ENCODE data around the gene SOX6.

DNA sequence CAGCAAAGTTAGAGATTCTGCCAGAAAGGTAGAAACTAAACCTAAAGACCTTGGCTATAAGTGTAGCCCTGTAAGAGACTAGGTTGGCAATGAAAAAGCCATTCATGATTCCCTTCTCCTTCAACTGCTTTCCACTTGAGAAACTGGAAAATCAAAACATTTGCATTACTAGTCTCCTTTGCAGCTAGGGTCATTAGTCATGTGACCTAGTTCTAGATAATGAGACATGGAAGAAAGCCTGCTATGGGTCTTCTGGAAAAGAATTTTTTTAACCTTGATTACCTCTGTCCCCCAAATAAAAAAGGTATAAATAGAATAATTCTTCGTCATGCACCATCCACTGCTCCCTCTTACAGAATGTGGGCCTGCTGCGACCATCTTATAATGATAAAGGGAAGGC lies 80.1 kb downstream of the SOX6 start:
- TF ChIP-seq POLR2AphosphoS5 (IDR thresholded peaks at IDR 0.05) (no peak), EP300 (IDR thresholded peaks at IDR 0.05; ENCODE audit: low read depth) (no peak), POLR2A (IDR thresholded peaks at IDR 0.05) (no peak)
- TF ChIP-seq, protein P1, sequence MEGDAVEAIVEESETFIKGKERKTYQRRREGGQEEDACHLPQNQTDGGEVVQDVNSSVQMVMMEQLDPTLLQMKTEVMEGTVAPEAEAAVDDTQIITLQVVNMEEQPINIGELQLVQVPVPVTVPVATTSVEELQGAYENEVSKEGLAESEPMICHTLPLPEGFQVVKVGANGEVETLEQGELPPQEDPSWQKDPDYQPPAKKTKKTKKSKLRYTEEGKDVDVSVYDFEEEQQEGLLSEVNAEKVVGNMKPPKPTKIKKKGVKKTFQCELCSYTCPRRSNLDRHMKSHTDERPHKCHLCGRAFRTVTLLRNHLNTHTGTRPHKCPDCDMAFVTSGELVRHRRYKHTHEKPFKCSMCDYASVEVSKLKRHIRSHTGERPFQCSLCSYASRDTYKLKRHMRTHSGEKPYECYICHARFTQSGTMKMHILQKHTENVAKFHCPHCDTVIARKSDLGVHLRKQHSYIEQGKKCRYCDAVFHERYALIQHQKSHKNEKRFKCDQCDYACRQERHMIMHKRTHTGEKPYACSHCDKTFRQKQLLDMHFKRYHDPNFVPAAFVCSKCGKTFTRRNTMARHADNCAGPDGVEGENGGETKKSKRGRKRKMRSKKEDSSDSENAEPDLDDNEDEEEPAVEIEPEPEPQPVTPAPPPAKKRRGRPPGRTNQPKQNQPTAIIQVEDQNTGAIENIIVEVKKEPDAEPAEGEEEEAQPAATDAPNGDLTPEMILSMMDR (IDR thresholded peaks at IDR 0.05): no peak
